Panc1 (cell line): ENCODE results near the gene MOB2.

ENCODE experiments used
- CTCF ChIP-seq: fragments of 450-650 bp; IDR thresholded peaks from 2 replicates; pipeline ENCODE4 v1.5.1; 2017; ENCODE audit warnings: mild to moderate bottlenecking
- POLR2AphosphoS5 ChIP-seq: IDR thresholded peaks from 2 replicates; pipeline ENCODE4 v1.6.1; 2012; ENCODE audit warnings: mild to moderate bottlenecking, low read depth, low read length, moderate library complexity
- REST ChIP-seq, 2 experiments: IDR thresholded peaks; 2 replicates each; pipeline ENCODE4 v1.6.1; 2011 to 2012; ENCODE audit warnings: low read depth in 2 of 2, control low read depth in 1 of 2, low read length in 1 of 2, mild to moderate bottlenecking in 1 of 2, moderate library complexity in 1 of 2; ENCODE audit not compliant: insufficient read depth in 1 of 2
- SIN3A ChIP-seq: IDR thresholded peaks from 2 replicates; pipeline ENCODE4 v1.6.1; 2012; ENCODE audit warnings: low read depth, mild to moderate bottlenecking, low read length, moderate library complexity, borderline replicate concordance; ENCODE audit not compliant: insufficient read depth

- TF ChIP-seq CTCF: no peak
- no peak for TF ChIP-seq POLR2AphosphoS5
- TF ChIP-seq REST (IDR thresholded peaks at IDR 0.05; ENCODE audit: insufficient read depth in 1 of 2, low read depth in 2 of 2, low read length in 1 of 2): no peak
- TF ChIP-seq SIN3A: no peak
Measured at GRCh38 chr11:1486054-1486825, at the start of gene MOB2.
